Stimulated activated CD8-positive, alpha-beta memory T cell treated with anti-CD3 and anti-CD28 coated beads, Interleukin-4, amount 100 ng/mL, for 48 hours (primary cell): ENCODE data around the gene BCKDHB.

Experiments used
- DNase-seq: peaks from one replicate; pipeline ENCODE4 v3.0.0-alpha.2; 2020

Gene BCKDHB

DNA sequence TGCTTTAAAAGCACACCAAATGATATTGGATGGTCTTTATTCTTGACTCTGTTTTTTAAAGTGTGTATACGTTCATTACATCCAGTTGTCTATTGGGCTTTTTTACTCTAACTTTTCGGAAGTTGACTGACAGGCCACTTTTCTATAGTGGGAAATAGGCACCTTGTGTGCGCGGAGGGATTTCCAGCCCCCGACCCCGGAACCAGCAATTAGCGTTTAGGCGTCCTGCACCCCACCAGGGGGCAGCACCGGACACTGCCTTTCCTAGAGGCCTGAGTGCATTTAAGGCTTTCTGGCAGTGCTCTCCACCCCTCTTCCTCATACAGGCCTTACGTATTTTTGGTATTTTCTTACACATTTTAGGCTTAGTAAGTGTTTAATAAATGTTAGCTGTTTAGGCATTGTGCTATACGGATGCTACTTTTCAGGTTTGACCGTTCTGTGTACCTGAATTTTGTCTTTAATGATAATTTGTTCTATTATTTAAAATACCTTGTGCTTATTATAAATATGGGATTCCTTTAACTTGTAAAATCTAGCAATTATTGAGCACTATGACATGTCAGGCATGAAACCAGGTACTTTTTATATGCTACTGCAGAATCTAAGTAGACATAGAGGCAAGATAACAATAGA lies 231.8 kb downstream of the BCKDHB start:
- DNase-seq = peak; percentile 84

DNA sequence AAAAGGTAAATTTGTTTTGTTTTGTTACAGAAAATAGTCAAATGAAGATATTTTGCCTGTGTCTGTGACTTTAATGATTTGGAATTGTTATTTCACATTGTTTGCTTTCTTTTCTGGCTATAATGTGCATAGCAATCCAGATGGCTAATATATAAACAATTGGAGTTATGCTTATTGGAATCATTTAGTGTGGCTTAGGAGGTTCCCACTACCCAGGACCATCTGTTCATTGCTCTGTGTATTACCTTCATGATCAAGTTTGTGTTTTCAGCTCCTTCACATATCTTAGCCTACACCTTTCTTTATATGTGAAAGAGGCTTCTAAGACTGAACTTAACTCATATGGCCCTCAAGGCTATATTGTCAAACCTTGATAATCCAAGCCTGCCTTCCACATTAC lies 232.9 kb downstream of the BCKDHB start:
- DNase-seq = no peak

DNA sequence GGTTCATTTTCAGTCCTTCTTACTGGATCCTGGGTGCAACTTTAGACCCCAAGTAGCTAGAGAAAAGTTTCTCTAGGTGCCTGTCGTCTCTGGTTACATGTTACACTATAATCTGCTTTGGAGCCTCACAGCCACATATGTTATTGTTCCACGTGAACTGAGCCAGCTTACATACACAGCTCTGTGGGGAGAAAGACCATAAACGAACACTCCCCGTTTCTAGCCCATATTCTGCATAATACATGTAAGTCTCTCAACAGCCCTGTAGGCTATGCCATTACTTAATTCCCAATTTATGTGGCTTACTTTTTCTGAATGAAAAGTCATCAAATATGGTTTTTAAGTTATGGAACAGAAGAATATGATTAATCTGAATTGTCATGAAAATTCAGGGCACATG lies 233.8 kb downstream of the BCKDHB start:
- DNase-seq = no peak

DNA sequence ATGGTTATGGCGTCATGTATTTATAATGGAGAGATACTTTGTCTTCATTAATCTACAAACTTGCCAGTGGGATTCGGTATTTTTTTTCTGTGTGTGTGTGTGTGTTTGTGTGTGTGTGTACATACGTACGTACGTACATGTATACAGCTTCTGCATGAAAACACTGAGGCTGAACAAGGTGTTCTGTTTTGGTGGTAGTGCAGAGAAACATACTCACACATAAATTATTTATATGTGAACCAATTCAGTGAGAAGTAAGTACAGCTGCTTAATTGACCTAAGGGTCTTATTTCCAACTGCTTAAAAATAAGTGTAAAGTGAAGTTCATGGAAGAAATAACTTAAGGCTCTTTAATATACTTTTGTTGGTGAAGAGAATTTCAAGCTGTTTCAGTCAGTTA lies 234.2 kb downstream of the BCKDHB start:
- no peak for DNase-seq

DNA sequence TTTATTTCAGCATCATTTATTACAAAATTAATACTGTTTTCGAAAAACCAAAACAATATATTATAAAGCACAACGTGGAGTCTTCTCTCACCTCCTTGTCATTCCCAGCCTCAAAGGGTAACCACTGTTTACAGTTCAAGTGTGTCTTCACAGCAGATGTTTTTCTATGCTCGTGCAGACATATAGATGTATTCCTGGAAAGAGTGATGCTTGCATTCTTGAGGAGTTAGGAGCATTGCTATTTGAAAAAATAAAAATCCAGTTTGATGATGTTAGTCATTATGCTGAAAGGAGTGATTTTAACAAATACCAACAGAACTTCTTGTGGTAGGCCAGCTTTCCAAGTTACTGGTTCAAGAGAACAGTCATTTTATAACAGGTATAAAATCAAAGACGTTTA lies 234.9 kb downstream of the BCKDHB start:
- no peak for DNase-seq

DNA sequence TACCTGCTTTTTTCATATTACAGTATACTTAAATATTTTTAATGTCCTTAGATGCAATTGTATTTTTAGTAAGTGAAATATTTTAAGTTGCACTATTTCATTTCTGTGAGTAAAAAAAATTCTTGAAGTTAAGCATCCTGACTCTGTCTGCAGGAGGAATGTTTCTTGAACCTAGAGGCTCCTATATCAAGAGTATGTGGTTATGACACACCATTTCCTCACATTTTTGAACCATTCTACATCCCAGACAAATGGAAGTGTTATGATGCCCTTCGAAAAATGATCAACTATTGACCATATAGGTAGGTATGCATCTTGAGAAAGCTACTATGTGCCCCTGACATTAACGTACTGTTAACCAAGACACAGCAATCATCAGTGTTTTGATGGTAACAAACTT lies 237.0 kb downstream of the BCKDHB start:
- DNase-seq = no peak

DNA sequence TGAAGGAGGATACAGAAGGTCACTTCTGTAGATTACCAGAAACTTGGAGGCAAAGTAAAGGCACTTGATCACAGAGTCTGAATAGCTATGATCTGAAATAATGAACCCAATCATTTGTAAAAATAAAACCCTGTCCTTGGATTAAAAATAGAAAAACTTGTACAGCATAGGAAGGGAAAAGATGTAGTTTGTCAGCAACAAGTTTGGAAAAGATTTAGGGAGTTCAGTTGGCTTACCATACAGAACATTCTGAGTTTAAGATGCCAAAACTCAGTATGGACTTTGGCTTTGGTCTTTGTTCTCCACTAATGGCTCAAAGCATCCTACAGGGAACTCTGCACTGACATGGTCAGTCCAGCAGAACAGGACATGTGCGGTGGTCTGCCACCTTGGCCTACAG lies 240.6 kb downstream of the BCKDHB start:
- no peak for DNase-seq

DNA sequence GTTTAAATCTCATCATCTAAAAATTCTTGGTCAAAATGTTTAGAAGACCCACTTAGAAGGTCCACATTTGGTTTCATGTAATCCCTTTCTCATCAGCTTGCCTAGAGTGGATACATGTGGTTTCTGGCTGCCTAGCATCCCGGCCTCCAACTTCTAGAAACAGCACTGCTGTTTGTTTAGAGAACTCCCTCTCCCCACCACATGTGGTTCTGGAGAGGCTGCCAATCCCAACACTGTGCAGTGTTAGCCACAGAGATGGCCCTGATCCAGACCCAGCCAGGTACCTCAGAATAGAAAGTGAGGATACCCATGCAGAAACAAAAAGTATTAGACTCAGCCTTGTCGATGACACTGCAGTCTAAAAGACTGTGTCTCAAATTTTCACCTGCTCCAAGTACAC lies 241.8 kb downstream of the BCKDHB start:
- no peak for DNase-seq

DNA sequence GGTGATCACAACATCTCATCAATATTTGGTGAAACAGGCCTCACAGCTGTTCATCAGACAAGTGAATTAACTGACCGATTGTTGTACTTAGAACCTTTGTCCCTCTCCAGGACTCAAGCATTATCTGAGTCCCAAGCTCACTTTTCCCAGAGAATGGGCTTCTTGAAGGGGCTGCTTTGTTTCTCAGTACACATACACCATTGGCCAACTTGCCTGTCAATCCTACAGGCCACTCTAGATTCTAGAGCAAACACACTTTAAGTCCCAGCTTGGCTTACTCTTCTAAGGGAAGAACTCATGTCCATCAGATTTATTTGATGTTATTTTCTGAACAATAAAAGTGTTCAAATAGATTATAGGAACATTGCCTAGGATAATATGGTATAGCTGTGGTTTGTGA lies 249.5 kb downstream of the BCKDHB start:
- no peak for DNase-seq

DNA sequence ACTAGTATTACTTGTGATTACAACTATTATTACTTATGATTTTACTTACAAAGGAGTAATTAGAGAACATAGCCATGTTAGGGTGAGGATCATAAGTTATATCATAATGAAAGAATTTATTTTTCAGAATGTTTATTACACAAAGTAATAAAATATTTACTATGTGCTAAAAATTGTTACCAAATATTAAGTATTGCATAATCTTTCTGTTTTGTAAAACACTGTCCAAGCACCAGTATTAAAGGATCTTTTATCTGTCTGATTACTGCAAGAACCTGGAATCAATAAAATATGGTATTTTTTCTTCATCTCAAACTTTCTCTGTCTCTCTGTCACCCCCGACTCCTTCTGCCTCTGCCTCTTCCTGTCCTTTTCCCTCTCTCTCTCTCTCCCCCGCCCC lies 250.1 kb downstream of the BCKDHB start:
- no peak for DNase-seq

DNA sequence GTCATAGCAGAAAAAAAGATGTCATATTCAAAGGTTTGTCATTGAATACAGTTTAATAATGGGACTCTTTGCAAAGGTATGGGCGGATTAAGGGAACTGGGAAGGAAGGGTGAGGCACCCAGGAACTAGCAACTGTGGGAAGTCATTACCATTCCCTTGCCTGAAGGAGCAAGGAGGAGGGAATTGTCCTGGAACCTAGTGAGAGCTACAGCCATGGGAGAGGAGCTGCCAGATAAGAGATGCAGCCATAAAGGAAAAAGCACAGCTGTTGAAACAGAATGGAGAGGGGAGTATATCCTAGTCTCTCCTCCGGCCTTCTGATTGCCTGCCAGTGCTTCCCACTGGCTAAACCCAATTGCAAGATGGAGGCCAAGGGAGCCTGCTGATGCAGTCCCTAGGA lies 250.6 kb downstream of the BCKDHB start:
- no peak for DNase-seq

DNA sequence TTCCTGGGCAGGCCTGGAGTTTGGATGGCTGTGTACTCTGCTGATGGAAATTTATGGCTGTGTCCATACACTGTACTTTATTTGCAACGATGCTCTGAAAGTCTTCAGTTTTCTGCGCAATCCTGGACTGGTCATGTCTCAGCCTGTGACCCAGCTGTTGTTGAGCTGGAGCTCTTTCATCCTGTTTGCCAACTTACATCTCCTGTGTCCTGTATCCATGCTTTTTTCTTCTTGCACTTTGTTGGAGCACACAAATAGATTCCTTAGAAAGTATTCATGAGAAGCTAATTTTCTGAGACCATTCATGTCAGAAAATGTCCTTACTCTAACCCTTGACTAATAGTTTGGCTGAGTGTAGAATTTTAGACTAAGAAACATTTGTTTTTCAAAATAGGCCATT lies 251.2 kb downstream of the BCKDHB start:
- DNase-seq = no peak

DNA sequence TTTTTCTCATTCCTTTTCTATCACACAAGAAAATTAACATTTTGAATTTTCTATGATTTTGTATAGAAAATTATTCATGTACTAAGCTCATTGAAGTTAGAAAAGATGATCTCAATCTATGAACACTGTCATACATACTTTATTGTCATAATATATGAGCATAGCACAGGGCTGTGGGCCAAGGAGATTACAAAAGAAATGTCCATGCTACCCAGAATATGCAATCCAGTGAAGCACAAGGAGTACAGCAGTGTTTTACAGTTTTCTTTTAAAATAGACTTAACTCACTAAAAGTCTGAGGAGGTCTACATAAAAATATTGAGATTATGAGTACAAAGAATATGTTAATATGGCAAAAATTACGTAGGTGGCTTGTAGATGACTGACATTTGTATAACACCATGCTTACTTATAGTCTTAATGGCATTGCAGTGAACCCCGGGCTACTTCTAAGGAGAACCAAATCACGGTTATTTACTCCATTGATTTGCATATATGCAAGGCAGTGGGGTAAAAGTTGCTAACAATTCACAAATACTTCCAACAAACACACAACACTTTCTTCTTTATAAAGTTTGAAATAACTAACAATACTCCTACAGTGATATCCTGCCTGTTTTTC lies 257.1 kb downstream of the BCKDHB start:
- DNase-seq = no peak

DNA sequence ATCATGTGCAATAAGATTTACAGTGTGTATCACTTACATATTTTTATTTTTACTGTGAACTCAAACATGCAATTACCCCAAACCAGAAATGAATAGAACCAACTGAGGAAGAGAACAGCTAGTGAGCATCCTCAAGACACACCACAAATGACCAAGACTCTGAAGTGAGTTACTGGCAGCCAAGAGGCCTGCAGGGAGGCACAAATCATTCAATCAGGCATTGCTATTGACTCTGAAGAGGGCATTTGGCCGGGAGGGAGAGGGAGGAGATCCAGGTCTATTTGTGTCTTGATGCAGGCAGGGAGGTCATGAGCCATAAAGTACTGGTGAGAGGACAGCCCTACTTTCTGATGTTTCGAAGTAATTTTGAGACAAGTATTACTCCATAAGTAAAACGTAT lies 257.7 kb downstream of the BCKDHB start:
- no peak for DNase-seq

DNA sequence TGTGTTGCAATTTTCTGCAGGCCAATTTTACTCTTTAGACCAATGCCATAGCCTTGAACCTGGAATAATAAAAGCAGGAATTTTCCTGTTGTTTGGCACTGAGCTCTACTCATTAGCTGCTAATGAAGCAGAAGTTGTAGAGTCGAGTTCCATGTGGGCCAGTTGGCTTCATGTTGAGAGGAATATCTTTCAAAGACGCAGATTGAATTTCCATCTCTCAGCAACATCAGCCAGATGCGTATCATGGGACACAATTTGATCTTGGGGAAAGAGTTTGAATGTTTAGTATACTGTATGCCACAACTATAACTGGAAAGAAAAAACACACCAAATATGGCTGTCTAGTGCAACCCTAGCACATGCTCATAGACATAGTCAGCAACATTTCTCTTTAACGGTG lies 259.6 kb downstream of the BCKDHB start:
- DNase-seq = no peak

DNA sequence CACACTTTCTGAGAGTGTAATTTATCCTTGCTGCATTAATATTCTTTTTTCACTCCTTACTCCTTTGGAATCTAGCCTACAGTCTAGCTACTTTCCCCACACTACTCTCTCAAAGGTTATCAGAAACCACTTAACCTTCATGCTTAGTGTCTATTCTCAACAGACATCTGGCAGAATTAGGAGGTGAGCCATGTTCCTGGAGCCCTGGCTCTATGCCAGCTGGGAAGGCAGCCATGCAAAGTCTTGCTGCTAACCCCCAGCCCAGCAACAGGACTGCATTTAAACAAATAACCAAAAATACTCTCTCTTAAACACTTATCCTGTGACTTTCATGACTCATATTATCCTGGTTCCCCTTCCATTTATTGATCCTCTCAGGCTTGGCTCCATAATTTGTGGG lies 260.2 kb downstream of the BCKDHB start:
- no peak for DNase-seq

DNA sequence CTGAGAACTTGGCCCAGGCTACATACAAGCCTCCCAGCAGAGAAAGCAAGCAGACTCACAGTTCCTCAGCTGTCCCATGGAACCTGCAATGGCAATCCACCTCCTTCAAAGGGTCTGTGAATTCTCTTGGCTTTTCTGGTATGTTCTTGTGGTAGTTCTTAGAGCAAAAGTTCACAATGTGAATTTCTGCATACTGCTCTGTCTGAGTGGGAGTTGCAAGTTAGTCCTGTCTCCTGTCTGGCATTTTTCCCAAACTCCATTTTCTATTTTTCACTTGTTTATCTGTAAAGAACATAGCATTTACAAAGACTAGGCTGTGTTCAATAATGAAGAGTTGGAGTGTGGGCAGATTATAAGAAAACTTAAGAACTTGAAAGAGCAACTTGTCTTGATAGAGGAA lies 269.9 kb downstream of the BCKDHB start:
- no peak for DNase-seq

DNA sequence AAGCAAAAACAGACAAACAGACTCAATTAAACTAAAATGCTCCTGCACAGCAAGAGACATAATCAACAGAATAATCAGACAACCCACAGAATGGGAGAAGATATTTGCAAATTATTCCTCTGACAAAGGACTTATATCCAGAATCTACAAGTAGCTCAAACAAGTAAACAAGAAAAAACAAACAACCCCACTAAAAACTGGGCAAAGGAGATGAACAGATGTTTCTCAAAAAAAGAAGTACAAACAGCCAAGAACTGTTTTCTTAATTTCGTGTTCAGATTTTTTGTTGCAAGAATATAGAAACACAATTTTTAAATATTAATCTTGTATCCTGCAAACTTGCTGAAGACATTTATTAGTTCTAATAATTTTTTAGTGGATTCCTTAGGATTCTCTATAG lies 274.1 kb downstream of the BCKDHB start:
- DNase-seq = no peak

DNA sequence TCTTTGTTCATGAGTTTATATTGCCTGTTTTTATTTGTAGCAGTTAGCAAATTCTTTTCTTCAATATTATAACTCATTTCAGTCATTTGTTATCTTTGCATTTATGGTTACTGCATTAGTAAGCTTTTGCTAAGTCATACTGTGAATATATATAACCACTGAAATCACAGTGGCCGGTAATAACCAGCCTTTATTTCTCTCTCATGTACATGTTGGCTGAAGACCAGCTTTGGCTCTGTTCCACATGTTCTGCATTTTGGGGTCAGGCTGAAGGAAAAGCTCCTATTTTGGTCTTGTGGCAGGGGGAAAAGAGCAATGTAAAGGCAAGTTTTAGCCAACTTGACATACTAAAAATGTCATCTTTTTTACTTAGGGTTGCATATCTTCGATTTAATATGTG lies 276.3 kb downstream of the BCKDHB start:
- DNase-seq = no peak

DNA sequence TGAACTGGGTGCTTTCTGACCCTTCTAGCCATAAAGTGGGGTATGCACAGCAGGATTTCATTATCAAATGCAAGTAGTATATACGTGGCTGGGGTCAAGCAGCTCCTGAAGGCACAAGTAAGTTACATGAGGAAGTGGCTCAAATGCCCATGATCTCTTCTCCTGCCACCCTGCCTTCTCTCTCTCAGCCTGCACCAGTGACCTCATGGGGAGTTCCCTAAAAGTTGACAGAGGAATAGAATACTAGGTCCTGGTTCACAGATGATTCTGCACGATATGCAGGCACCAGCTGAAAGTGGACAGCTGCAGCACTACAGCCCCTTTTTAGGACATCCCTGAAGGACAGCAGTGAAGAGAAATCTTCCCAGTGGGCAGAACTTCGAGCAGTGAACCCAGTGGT lies 282.0 kb downstream of the BCKDHB start:
- DNase-seq = no peak
